D721Med (cell line): Measurements from ENCODE around the gene TLR9.

ENCODE experiments used
- DNase-seq: peaks from one replicate; pipeline ENCODE4 v3.0.0; 2011; ENCODE audit warnings: low spot score; ENCODE audit not compliant: insufficient read length
- FAIRE-seq: peaks from 2 replicates; lab custom pipeline; 2011; peaks lifted over from hg19 to GRCh38; lab: Jason Lieb, UNC
- TF ChIP-seq, protein P1 (sequence below): IDR thresholded peaks from 2 replicates; pipeline ENCODE4 v1.5.1; 2012; ENCODE audit warnings: mild to moderate bottlenecking, control low read depth; ENCODE audit not compliant: insufficient read depth; ENCODE audit errors: missing control alignments

Gene TLR9

DNA sequence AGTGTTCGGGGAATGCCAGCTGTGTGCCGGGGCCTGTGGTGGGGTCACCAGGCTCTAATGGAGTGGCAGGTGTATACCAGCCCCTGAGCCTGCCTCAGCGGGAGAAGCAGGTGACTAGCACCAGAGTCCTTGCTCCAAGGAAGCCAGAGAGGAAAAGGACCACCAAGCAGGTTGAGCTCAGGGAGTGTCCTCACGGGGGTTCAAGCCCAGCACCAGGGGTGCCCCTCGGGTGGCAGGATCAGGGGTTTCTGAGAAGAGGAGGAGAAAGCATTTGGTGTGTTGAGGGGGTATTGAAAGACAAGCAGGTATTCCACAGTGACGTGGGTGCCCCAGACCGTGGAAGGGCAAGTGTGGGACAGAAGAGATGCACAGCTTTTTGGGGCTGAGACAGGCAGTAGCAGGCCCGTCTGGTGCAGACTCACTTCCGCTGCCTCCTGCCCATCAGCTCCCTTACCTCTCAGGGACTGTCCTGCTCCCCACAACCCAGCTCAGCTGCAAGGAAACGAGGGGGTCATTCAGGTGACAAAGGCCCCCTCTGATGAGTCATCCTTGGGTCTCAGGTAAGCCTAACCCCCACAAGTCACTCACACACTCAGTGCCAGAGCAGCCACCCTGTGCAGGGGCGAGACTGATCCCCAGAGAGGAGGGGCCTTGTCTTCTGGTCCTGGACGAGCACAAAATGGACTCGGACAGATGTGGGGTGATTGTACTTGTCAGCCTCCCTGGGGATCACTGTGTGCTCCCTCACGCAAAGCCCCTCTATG lies 49.8 kb downstream of the TLR9 start:
- no peak for DNase-seq
- no peak for FAIRE-seq

DNA sequence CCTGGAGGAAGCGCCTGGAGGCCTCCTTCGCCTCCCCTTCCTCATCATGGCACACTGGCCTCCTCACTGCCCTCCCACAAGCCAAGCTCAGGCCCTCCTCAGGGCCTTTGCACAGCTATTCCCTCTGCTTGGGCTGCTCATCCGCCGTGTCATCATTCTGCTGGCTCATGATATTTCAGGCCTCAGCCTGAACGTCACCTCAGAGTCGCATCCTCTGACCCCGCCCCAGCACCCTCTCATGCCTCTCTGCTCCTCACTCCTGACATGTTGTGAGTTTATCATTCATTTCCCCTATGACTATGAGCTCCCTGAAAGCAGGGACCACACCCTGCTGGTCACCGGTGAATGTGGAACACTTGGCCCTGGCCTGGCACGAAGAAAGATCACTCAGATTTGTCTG lies 50.5 kb downstream of the TLR9 start:
- no peak for FAIRE-seq
- no peak for DNase-seq
- TF ChIP-seq, protein P1, sequence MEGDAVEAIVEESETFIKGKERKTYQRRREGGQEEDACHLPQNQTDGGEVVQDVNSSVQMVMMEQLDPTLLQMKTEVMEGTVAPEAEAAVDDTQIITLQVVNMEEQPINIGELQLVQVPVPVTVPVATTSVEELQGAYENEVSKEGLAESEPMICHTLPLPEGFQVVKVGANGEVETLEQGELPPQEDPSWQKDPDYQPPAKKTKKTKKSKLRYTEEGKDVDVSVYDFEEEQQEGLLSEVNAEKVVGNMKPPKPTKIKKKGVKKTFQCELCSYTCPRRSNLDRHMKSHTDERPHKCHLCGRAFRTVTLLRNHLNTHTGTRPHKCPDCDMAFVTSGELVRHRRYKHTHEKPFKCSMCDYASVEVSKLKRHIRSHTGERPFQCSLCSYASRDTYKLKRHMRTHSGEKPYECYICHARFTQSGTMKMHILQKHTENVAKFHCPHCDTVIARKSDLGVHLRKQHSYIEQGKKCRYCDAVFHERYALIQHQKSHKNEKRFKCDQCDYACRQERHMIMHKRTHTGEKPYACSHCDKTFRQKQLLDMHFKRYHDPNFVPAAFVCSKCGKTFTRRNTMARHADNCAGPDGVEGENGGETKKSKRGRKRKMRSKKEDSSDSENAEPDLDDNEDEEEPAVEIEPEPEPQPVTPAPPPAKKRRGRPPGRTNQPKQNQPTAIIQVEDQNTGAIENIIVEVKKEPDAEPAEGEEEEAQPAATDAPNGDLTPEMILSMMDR = no peak

More for the DNA sequence above, 49.8 kb downstream of the TLR9 start:
- TF ChIP-seq, protein P1 = no peak

DNA sequence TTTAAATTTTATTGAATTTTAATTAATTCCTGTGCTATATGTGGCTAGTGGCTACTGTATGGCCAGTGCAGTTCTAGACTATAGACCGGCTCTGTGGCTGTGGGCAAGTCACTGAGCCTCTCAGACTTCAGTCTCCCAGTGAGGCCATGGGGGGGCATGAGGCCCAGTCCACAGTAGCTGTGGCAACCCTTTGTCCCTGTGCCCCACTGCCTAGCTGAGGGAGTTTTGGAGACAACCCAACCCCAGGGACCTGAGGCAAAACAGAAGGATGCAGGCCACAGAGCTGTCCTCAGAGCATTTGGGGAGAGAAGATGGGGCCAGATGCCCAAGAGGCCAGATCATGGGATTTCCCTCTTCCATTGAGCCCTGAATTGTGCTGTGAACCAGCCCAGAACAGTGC lies 52.3 kb downstream of the TLR9 start:
- TF ChIP-seq, protein P1 = no peak
- DNase-seq = no peak
- FAIRE-seq = no peak

DNA sequence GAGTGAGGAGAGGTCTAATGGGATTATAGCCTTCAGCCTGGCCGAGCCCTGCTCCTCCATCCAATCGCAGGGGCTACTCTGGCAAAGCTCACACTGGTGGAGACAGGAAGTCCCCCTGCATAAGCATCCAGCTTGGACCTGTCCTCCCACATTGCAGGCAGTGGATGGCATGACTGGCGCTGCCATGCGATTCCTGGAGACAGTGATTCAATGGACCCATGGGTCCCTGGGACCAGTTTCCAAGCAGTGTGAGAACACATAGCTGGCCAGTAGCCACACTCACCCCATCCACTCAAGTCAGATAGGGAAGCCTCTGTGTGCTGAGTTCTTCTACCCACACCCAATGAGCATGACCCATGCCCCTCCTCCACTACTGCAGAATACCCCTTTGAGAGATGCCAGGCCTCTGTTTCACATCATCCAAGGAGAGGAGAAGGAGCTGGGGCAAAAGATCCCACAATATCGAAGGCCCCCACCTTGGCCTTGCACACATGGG lies 53.1 kb downstream of the TLR9 start:
- FAIRE-seq = no peak
- TF ChIP-seq, protein P1 = no peak
- no peak for DNase-seq

DNA sequence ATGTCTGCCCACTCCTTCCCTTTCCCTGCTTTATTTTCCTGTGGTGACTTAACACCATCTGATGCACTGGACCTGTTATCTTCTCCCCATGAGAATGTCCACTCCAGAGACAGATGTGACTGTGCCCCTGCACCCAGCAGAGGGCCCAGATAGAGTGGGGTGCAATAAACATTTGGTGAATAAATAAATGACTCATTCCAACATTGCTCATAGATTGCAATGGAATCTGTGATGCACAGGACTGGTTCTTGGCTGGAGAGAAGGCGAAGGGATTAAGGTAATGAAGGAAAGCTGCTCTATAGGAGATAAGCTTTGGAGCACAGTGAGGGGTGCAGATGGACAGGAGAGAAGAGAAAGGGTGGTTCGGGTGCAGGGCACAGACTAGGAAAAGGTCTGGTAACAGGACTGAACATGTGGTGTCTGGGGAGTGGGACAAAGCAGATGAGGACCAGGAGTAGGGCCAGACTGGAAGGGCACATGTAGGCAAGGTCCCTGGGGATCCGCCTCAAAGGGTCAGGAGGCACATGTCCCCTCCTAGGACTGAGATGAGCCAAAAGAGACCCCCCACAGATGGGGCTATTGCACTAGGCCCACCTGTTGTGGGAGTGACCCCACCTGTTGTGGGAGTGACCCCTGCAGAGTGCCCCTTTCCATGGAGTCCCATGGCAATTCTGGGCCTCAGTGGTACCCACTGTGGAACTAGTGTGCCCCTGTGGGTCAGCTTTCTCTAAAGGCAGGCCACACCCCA lies 53.8 kb downstream of the TLR9 start:
- TF ChIP-seq, protein P1 = no peak
- FAIRE-seq (no peak), DNase-seq (no peak)
